K562 (cell line): Measurements from ENCODE around the gene PLXNB2. TPM values are rescaled to one million over a fixed set of nuclear protein-coding genes. Genes with fewer than 3 reads are reported as not detected.
A peak's percentile ranks its signal among the peaks of the same experiment; 100 is the strongest.

Source experiments
- ATAC-seq: fragments of 200-7000 bp; cut with Tn5 transposase; 3 replicates; pipeline ENCODE4 v1.9.1; 2020; ENCODE audit warnings: moderate library complexity
- BruUV-seq: library from RNA; stranded (reverse); fragments of 400-500 nt; replicated peaks from 2 replicates; lab custom pipeline; 2021; lab: Mats Ljungman, UMichigan
- CTCF ChIA-PET: fragments of 300-600 bp; formaldehyde crosslinking; extraction: SDS; loops from one replicate; lab custom pipeline; 2021; ENCODE audit warnings: low intra/inter-chr PET ratio; lab: Yijun Ruan, JAX
- POLR2A ChIA-PET: fragments of 300-600, 350-650 bp; sonication (Branson Sonifier 250); formaldehyde crosslinking; extraction: SDS; loops from one replicate; lab custom pipeline; 2021; ENCODE audit warnings: antibody characterized with exemption, inconsistent platforms; lab: Yijun Ruan, JAX
- DNase-seq, 4 experiments: peaks; one replicate each; pipeline versions ENCODE4 v3.0.0 to v3.0.0-alpha.2; 2011 to 2018; ENCODE audit warnings: low spot score in 3 of 4, mixed read lengths in 3 of 4; ENCODE audit errors: extremely low read depth in 1 of 4
- FAIRE-seq: peaks from 2 replicates; lab custom pipeline; 2011; peaks lifted over from hg19 to GRCh38; lab: Jason Lieb, UNC
- H2AFZ ChIP-seq: 2 replicates; pipeline ENCODE4 v1.6.0; 2011; ENCODE audit warnings: low read depth, low read length, control low read depth, inconsistent platforms
- H3K27ac ChIP-seq: fragments of 200-600 bp; 3 replicates; pipeline ENCODE4 v1.8.0; 2011; ENCODE audit warnings: low read depth, mild to moderate bottlenecking, control low read depth, inconsistent platforms, low read length, moderate library complexity, mixed read lengths; ENCODE audit errors: extremely low read depth
- H3K27me3 ChIP-seq, 2 experiments: fragments of 300-600 bp in 1 of 2; 2 replicates in 1 of 2; 3 replicates in 1 of 2; pipeline versions ENCODE4 v1.6.0 to v1.8.0; 2011; ENCODE audit warnings: inconsistent platforms in 2 of 2, low read length in 2 of 2, mild to moderate bottlenecking in 1 of 2, mixed read lengths in 1 of 2, moderate library complexity in 1 of 2; ENCODE audit not compliant: control insufficient read depth in 2 of 2, insufficient read depth in 2 of 2
- H3K36me3 ChIP-seq: fragments of 300-600 bp; 3 replicates; pipeline ENCODE4 v1.8.0; 2011; ENCODE audit warnings: mild to moderate bottlenecking, low read length, inconsistent platforms; ENCODE audit not compliant: control insufficient read depth, insufficient read depth
- H3K4me1 ChIP-seq, 2 experiments: fragments of 200-600 bp in 1 of 2; replicated peaks in 1 of 2; 2 replicates in 1 of 2; 3 replicates in 1 of 2; pipeline versions ENCODE4 v1.5.1 to v1.8.0; 2011; ENCODE audit warnings: inconsistent platforms in 2 of 2, low read length in 2 of 2, mild to moderate bottlenecking in 1 of 2, mixed read lengths in 1 of 2, moderate library complexity in 1 of 2; ENCODE audit not compliant: control insufficient read depth in 2 of 2, insufficient read depth in 2 of 2
- H3K4me2 ChIP-seq: 2 replicates; pipeline ENCODE4 v1.6.1; 2011; ENCODE audit warnings: low read length, control low read depth, inconsistent platforms, mixed read lengths; ENCODE audit not compliant: insufficient read depth
- H3K4me3 ChIP-seq: fragments of 200-600 bp; sonication (generic), shearing (Covaris generic); 2 replicates; pipeline ENCODE4 v1.5.1; 2016; ENCODE audit warnings: control low read depth, inconsistent platforms
- H3K79me2 ChIP-seq: fragments of 200-600 bp; 3 replicates; pipeline ENCODE4 v1.8.0; 2011; ENCODE audit warnings: low read length, inconsistent platforms; ENCODE audit not compliant: control insufficient read depth, insufficient read depth
- H3K9ac ChIP-seq, 2 experiments: 2 replicates each; pipeline versions ENCODE4 v1.6.0 to v1.6.1; 2011; ENCODE audit warnings: low read depth in 2 of 2, low read length in 2 of 2, control low read depth in 1 of 2, inconsistent platforms in 1 of 2, mild to moderate bottlenecking in 1 of 2, mixed read lengths in 1 of 2; ENCODE audit not compliant: insufficient read depth in 1 of 2
- H3K9me1 ChIP-seq: one replicate; pipeline ENCODE4 v1.6.0; 2011; ENCODE audit warnings: inconsistent platforms, mild to moderate bottlenecking, low read length, moderate library complexity; ENCODE audit not compliant: control insufficient read depth, insufficient read depth
- H3K9me3 ChIP-seq: replicated peaks from 2 replicates; pipeline ENCODE4 v1.5.1; 2011; ENCODE audit warnings: low read depth, low read length, inconsistent platforms; ENCODE audit not compliant: control insufficient read depth, insufficient read depth
- H4K20me1 ChIP-seq: replicated peaks from 2 replicates; pipeline ENCODE4 v1.6.1; 2011; ENCODE audit warnings: low read length, inconsistent platforms, mixed read lengths; ENCODE audit not compliant: control insufficient read depth, insufficient read depth
- ARID3A ChIP-seq: IDR thresholded peaks from 2 replicates; pipeline ENCODE4 v1.6.1; 2012; ENCODE audit warnings: low read depth, low read length, improper control_type of control experiment, borderline replicate concordance
- ARID4B ChIP-seq: sonication (generic); formaldehyde crosslinking; IDR thresholded peaks from 2 replicates; pipeline ENCODE4 v1.8.0; 2022; ENCODE audit warnings: mild to moderate bottlenecking, missing genetic modification reagents
- ELF1 ChIP-seq: fragments of 200-800 bp; sonication (Bioruptor generic); IDR thresholded peaks from 2 replicates; pipeline ENCODE4 v1.6.1; 2016; ENCODE audit warnings: missing genetic modification characterization, missing compliant biosample characterization
- KAT2B ChIP-seq: IDR thresholded peaks from one replicate; pipeline ENCODE4 v1.6.1; 2012; ENCODE audit warnings: low read depth, mild to moderate bottlenecking, control low read depth, inconsistent platforms, low read length, moderate library complexity
- RNF2 ChIP-seq: sonication (generic); IDR thresholded peaks from 2 replicates; pipeline ENCODE4 v1.6.1; 2016
- TCFL5 ChIP-seq: fragments of 250-450 bp; sonication (Bioruptor Pico); conservative IDR thresholded peaks from 2 replicates; pipeline ENCODE4 v1.6.1; 2021; ENCODE audit warnings: mild to moderate bottlenecking, moderate library complexity, matching md5 sums
- ZBTB11 ChIP-seq, 3 experiments: fragments of 200-800 bp in 1 of 3; fragments of 250-450 bp in 1 of 3; fragments of 450-650 bp in 1 of 3; sonication (Bioruptor Pico) in 1 of 3; sonication (Bioruptor generic) in 1 of 3; formaldehyde crosslinking in 1 of 3; IDR thresholded peaks; 2 replicates each; pipeline versions ENCODE4 v1.6.1 to v1.8.0; 2016 to 2022; ENCODE audit warnings: mild to moderate bottlenecking in 2 of 3, missing genetic modification characterization in 2 of 3, missing compliant biosample characterization in 1 of 3, moderate library complexity in 1 of 3
- ZNF23 ChIP-seq: fragments of 250-450 bp; sonication (Bioruptor Pico); IDR thresholded peaks from 2 replicates; pipeline ENCODE4 v1.4.0; 2020; ENCODE audit warnings: mild to moderate bottlenecking
- ZNF75A ChIP-seq: fragments of 450-650 bp; formaldehyde crosslinking; IDR thresholded peaks from 2 replicates; pipeline ENCODE4 v1.4.0; 2020; ENCODE audit warnings: mild to moderate bottlenecking
- WGBS: fragments of 100-300 bp; shearing (Covaris generic); methylation state at CpG from one replicate; pipeline ENCODE4 v1.1.6; 2016; ENCODE audit warnings: low coverage, mixed read lengths; ENCODE audit not compliant: insufficient coverage; ENCODE audit errors: missing lambda C conversion rate; 5-methylcytosine and 5-hydroxymethylcytosine counted together
- in situ Hi-C: fragments of 300-500 bp; cut with MboI; formaldehyde crosslinking; loops from 4 replicates; pipeline ENCODE4 v1.15.0; 2018; ENCODE audit warnings: inconsistent platforms, mixed read lengths
- intact Hi-C: fragments of 100-400 bp; cut with micrococcal nuclease; formaldehyde crosslinking; loops from 2 replicates; pipeline ENCODE4 v1.14.2; 2022
- polyA plus RNA-seq, 8 experiments: library from polyadenylated mRNA; depleted of rRNA in 4 of 8; stranded (reverse) in 5 of 8; unstranded in 3 of 8; fragments of >200 nt; fragmentation: Nextera tagmentation in 2 of 8; fragmentation: Illumina TruSeq in 1 of 8; extraction: Ambion mirVana in 2 of 8; extraction: Trizol in 1 of 8; gene quantifications; 2 replicates each; pipeline versions ENCODE4 v1.2.1 to v1.2.3, GENCODE V29; 2011 to 2014; ENCODE audit warnings: inconsistent platforms in 1 of 8, missing spikeins in 1 of 8
- total RNA-seq, 7 experiments: library from RNA; depleted of rRNA in 6 of 7; stranded (reverse); fragments of >200 nt in 6 of 7; fragmentation: Illumina TruSeq in 2 of 7; extraction: Trizol in 2 of 7; gene quantifications; 2 replicates each; pipeline versions ENCODE4 v1.2.1 to v1.2.3, GENCODE V29; 2011 to 2021; ENCODE audit warnings: low replicate concordance in 1 of 7

The PLXNB2 gene
- total and polyA plus RNA-seq, 9 of the 15 experiments (the other 6 are each of a cell fraction or from before 2014, with no cell fraction given), result 0.15 to 45.1 (median 13.6) TPM

GRCh38 chr22:50250555-50251476, 56.6 kb downstream of the PLXNB2 start, which contains the start of gene HDAC10:
Gene HDAC10, minus strand, starts transcription at chr22:50251265. Its CDS starts 233 bp downstream, at chr22:50251032.
- no peaks in the 10 kb centered on the region for H4K20me1 ChIP-seq
- under 1% methylated on average over 41 of the region's 81 CpGs for WGBS
- H3K9ac ChIP-seq, result peak within 1 kb of the TSS; percentile 83 to 98
- DNase-seq (peak; percentile 78 to 88 (median 82)), ATAC-seq (peak; percentile 93), FAIRE-seq (peak; percentile 61)
- H3K9me1 ChIP-seq, result no peaks in the 10 kb centered on the region
- H2AFZ ChIP-seq, result peak within 1 kb of the TSS; percentile 63; the same call in 1 of the 2 replicates
- ChIA-PET CTCF (no interaction called here), POLR2A (interaction anchor here (0.6 to 1.4 kb wide), 8 partner anchors 8 to 91 kb away, joined by 3 to 5 read pairs (median 4); no protein-coding TSS in a partner anchor)
- H3K4me3 ChIP-seq, result peak within 1 kb of the TSS; percentile 62
- no peaks in the 10 kb centered on the region for H3K27me3 ChIP-seq
- H3K9me3 ChIP-seq, result no peaks in the 10 kb centered on the region
- BruUV-seq, result TSS peak; percentile 33
- in situ Hi-C loops, result no loop called here
- peak within 1 kb of the TSS; percentile 83 for H3K27ac ChIP-seq
- H3K4me2 ChIP-seq, result peak within 1 kb of the TSS; percentile 83
- H3K4me1 ChIP-seq, result peaks cover 9 to 86% of the 10 kb centered on the region in 2 experiments
- H3K36me3 ChIP-seq, result peaks cover 60% of the 10 kb centered on the region; the same call in 2 of the 3 replicates
- H3K79me2 ChIP-seq, result peaks cover 23% of the 10 kb centered on the region
- intact Hi-C loops, result no loop called here
- TF ChIP-seq TCFL5 (CRISPR knock-in tag) (no peak), RNF2 (no peak), KAT2B (no peak), ARID3A (no peak), ZBTB11 (CRISPR knock-in tag; IDR thresholded peaks at IDR 0.05) (peak in 1 of 3 experiments; percentile 28; a peak in 1 of 6 replicates), ARID4B (CRISPR knock-in tag) (peak; percentile 84; the same call in 1 of the 2 replicates), ZNF23 (CRISPR knock-in tag) (no peak), ELF1 (peak; percentile 68), ZNF75A (CRISPR knock-in tag) (no peak)
